ENCODE results near the gene RAMP3.

GRCh38 chr7:45203936-45204445, 46.4 kb downstream of the RAMP3 start:
- TF ChIP-seq CTCF (conservative IDR thresholded peaks at IDR 0.05; ENCODE audit: low read depth, low read length): no peak
- TF ChIP-seq EZH2 (IDR thresholded peaks at IDR 0.05; ENCODE audit: borderline replicate concordance, low read depth, low read length, poor library complexity, severe bottlenecking): no peak
